MM.1S (cell line): Measurements from ENCODE around the gene HMX1.

Source experiments
- EZH2 ChIP-seq: fragments of 300-600 bp; sonication (generic); optimal IDR thresholded peaks from 2 replicates; pipeline ENCODE3; 2017; ENCODE audit warnings: low read depth, mild to moderate bottlenecking, antibody characterized with exemption, low read length, mixed read lengths
- EZH2phosphoT487 ChIP-seq: fragments of 300-600 bp; sonication (generic); IDR thresholded peaks from 2 replicates; pipeline ENCODE4 v1.6.1; 2018; ENCODE audit warnings: antibody characterized with exemption, low read length
- TF ChIP-seq, protein P1 (sequence below): fragments of 300-600 bp; sonication (generic); IDR thresholded peaks from 2 replicates; pipeline ENCODE4 v1.5.1; 2016; ENCODE audit warnings: antibody characterized with exemption, low read length, mixed read lengths

DNA sequence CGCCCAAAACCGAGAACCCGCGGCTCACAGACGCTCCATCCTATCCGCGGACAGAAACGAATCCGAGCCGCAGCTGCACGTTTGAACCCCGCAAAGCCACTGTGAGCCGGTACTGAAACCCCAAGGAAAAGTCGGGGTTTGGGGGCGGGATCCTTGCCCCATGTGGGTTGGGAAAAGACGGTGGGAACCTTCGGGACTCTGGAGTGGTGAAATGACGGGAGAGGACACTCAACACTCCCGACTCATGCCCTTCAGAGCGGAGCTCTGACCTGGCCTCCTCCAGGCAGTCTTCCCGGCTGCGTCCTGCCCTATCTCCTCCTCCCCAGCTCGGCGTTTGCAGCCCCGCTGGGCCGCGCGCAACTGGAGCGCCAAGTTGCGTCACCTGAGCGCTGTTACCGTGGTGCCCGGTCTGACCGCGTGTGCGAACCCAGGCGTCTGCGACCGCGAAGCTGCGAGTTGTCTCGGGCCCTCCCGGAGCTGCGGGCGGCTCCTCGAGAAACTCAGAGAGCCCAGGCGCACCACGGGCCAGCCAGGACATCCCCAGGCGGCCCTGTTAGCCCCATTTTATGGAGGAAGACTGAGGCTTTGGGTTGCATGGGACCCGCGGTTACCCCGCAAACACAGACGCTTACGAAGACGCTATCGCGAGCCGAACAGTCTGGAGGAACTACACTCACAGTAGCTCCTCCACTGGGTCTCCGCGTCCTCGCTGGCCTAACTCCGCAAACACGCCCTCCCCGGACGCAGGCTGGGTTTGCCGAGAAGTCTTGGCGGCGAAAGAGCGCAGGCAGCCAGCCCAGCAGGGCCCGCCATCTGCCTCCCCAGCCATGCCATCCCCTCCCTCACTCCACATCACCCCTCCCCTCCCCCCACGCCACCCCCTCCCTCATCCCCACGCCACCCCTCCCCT, 20.3 kb upstream of the HMX1 start:
- TF ChIP-seq, protein P1, sequence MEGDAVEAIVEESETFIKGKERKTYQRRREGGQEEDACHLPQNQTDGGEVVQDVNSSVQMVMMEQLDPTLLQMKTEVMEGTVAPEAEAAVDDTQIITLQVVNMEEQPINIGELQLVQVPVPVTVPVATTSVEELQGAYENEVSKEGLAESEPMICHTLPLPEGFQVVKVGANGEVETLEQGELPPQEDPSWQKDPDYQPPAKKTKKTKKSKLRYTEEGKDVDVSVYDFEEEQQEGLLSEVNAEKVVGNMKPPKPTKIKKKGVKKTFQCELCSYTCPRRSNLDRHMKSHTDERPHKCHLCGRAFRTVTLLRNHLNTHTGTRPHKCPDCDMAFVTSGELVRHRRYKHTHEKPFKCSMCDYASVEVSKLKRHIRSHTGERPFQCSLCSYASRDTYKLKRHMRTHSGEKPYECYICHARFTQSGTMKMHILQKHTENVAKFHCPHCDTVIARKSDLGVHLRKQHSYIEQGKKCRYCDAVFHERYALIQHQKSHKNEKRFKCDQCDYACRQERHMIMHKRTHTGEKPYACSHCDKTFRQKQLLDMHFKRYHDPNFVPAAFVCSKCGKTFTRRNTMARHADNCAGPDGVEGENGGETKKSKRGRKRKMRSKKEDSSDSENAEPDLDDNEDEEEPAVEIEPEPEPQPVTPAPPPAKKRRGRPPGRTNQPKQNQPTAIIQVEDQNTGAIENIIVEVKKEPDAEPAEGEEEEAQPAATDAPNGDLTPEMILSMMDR: no peak
- TF ChIP-seq EZH2phosphoT487 (no peak), EZH2 (no peak)
